ENCODE measurements around the gene MAG. TPM values are rescaled to one million over a fixed set of nuclear protein-coding genes. Genes with fewer than 3 reads are reported as not detected.

MAG gene
- total and polyA plus RNA-seq, 2 of the 13 experiments (the other 11 are each of a cell fraction or from before 2014, with no cell fraction given), result 0.20 to 1.3 TPM

- TF ChIP-seq CREBL2 (CRISPR knock-in tag; IDR thresholded peaks at IDR 0.05; ENCODE audit: borderline replicate concordance) (no peak), BRCA1 (CRISPR knock-in tag; IDR thresholded peaks at IDR 0.05) (0 out of 2 replicates have a peak, but pooled peaks have one; percentile 61), CENPBD1 (CRISPR knock-in tag; IDR thresholded peaks at IDR 0.05; ENCODE audit: borderline replicate concordance, low read depth) (no peak; the same call in 1 of the 2 replicates), SIN3A (IDR thresholded peaks at IDR 0.05; ENCODE audit: borderline replicate concordance, low read depth, low read length) (peak; percentile 52; the same call in 1 of the 2 replicates), PRPF4 (IDR thresholded peaks at IDR 0.05; ENCODE audit: low read depth, low read length, poor library complexity, severe bottlenecking) (no peak), LBX2 (CRISPR knock-in tag; IDR thresholded peaks at IDR 0.05; ENCODE audit: borderline replicate concordance) (peak; percentile 72; the same call in 1 of the 2 replicates), ATF7 (IDR thresholded peaks at IDR 0.05) (peak; percentile 90), ATF7 (CRISPR knock-in tag; IDR thresholded peaks at IDR 0.05) (no peak; the same call in 1 of the 2 replicates), ZSCAN25 (CRISPR knock-in tag; IDR thresholded peaks at IDR 0.05) (peak; percentile 62), MTERF4 (CRISPR knock-in tag; IDR thresholded peaks at IDR 0.05) (peak; percentile 95), ERF (CRISPR knock-in tag; IDR thresholded peaks at IDR 0.05) (peak; percentile 85), ATF2 (CRISPR knock-in tag; IDR thresholded peaks at IDR 0.05) (peak; percentile 61; the same call in 1 of the 2 replicates), ZNF382 (CRISPR knock-in tag; IDR thresholded peaks at IDR 0.05; ENCODE audit: borderline replicate concordance) (no peak), TSC22D2 (CRISPR knock-in tag; IDR thresholded peaks at IDR 0.05; ENCODE audit: borderline replicate concordance) (peak; percentile 84), ARNTL (CRISPR knock-in tag; IDR thresholded peaks at IDR 0.05) (peak; percentile 49; the same call in 1 of the 2 replicates), MAFF (IDR thresholded peaks at IDR 0.05; ENCODE audit: low read depth, low read length) (no peak), FOXO1 (CRISPR knock-in tag; IDR thresholded peaks at IDR 0.05) (peak; percentile 48; the same call in 1 of the 2 replicates), ZGPAT (CRISPR knock-in tag; IDR thresholded peaks at IDR 0.05) (peak; percentile 84), GPN1 (CRISPR knock-in tag; IDR thresholded peaks at IDR 0.05; ENCODE audit: borderline replicate concordance) (0 out of 2 replicates have a peak, but pooled peaks have one; percentile 44), EED (CRISPR knock-in tag; IDR thresholded peaks at IDR 0.05) (peak; percentile 79), ZNF501 (CRISPR knock-in tag; IDR thresholded peaks at IDR 0.05) (peak; percentile 51; the same call in 1 of the 2 replicates), MTA3 (CRISPR knock-in tag; IDR thresholded peaks at IDR 0.05) (no peak), HNF4A (CRISPR knock-in tag; IDR thresholded peaks at IDR 0.05) (peak; percentile 37; the same call in 1 of the 2 replicates), PAWR (CRISPR knock-in tag; IDR thresholded peaks at IDR 0.05; ENCODE audit: borderline replicate concordance) (no peak)
These were observed 43.4 kb upstream of the MAG start, which contains the start of gene LSR (continued) for GRCh38 chr19:35248310-35249145.
